Measurements from ENCODE around the gene TAGAP. TPM values are rescaled to one million over a fixed set of nuclear protein-coding genes. Genes with fewer than 3 reads are reported as not detected.

TAGAP gene
- total RNA-seq, 1 experiment from 2014 or later: not detected

- no peak for DNase-seq (ENCODE audit: low read depth)
These were observed 27.3 kb upstream of the TAGAP start for GRCh38 chr6:159071843-159072769.

GRCh38 chr6:159068904-159069578 lies 24.2 kb upstream of the TAGAP start:
- no peak for DNase-seq (ENCODE audit: low read depth)

- no peak for DNase-seq (ENCODE audit: low read depth)
These were observed 22.5 kb upstream of the TAGAP start for GRCh38 chr6:159067334-159067733.

GRCh38 chr6:159066483-159066882 lies 21.7 kb upstream of the TAGAP start:
- no peak for DNase-seq (ENCODE audit: low read depth)

- no peak for DNase-seq (ENCODE audit: low read depth)
These were observed 21.1 kb upstream of the TAGAP start for GRCh38 chr6:159065759-159066329.

- DNase-seq (ENCODE audit: low read depth): no peak
These were observed 20.3 kb upstream of the TAGAP start for GRCh38 chr6:159065091-159065490.

- no peak for DNase-seq (ENCODE audit: low read depth)
These were observed 19.7 kb upstream of the TAGAP start for GRCh38 chr6:159064477-159064876.

- no peak for DNase-seq (ENCODE audit: low read depth)
These were observed 18.8 kb upstream of the TAGAP start for GRCh38 chr6:159063549-159063948.

GRCh38 chr6:159062976-159063375 lies 18.2 kb upstream of the TAGAP start:
- DNase-seq (ENCODE audit: low read depth): no peak

GRCh38 chr6:159062564-159062945 lies 17.8 kb upstream of the TAGAP start:
- DNase-seq (ENCODE audit: low read depth): no peak

GRCh38 chr6:159061805-159062563 lies 17.2 kb upstream of the TAGAP start:
- DNase-seq (ENCODE audit: low read depth): no peak

- DNase-seq (ENCODE audit: low read depth): no peak
These were observed 16.4 kb upstream of the TAGAP start for GRCh38 chr6:159061146-159061545.

- DNase-seq (ENCODE audit: low read depth): no peak
These were observed 15.2 kb upstream of the TAGAP start for GRCh38 chr6:159059885-159060506.

GRCh38 chr6:159059141-159059540 lies 14.3 kb upstream of the TAGAP start:
- DNase-seq (ENCODE audit: low read depth): no peak

- DNase-seq (ENCODE audit: low read depth): no peak
These were observed 12.1 kb upstream of the TAGAP start for GRCh38 chr6:159056899-159057298.

GRCh38 chr6:159056432-159056831 lies 11.6 kb upstream of the TAGAP start:
- DNase-seq (ENCODE audit: low read depth): no peak

GRCh38 chr6:159056003-159056402 lies 11.2 kb upstream of the TAGAP start:
- DNase-seq (ENCODE audit: low read depth): no peak

GRCh38 chr6:159053781-159054398 lies 9.1 kb upstream of the TAGAP start:
- no peak for DNase-seq (ENCODE audit: low read depth)

GRCh38 chr6:159052720-159053119 lies 7.9 kb upstream of the TAGAP start:
- DNase-seq (ENCODE audit: low read depth): no peak

GRCh38 chr6:159047891-159048685 lies 3.3 kb upstream of the TAGAP start:
- no peak for DNase-seq (ENCODE audit: low read depth)
